ENCODE results near the gene PPP1R3G. TPM values are rescaled to one million over a fixed set of nuclear protein-coding genes. Genes with fewer than 3 reads are reported as not detected.

Gene PPP1R3G
- total RNA-seq, 1 experiment from 2014 or later = not detected

DNA sequence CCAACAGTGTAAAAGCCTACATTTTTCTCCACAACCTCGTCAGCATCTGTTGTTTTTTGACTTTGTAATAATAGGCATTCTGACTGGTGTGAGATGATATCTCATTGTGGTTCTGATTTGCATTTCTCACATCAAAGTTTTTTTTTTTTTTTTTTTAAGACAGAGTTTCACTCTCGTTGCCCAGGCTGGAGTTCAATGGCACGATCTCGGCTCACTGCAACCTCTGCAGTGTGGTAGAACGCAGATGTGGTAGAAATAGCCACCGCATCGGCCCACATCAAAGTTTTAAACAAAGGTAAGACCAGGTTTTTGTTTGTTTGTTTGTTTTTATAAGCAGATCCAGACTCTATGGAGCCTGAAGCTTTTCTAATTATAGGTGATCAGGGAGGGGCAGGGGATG is 12.7 kb upstream of the PPP1R3G start:
- H3K23me2 ChIP-seq (ENCODE audit: insufficient read length, low read depth, low read length, poor library complexity, severe bottlenecking) = no peaks in the 10 kb centered on the region

More for the DNA sequence above, 12.7 kb upstream of the PPP1R3G start:
- no CpG with 5 or more reads among the region's 7 CpGs for WGBS (ENCODE audit: extremely low coverage, insufficient read length, low lambda C conversion rate)
- Histone ChIP-seq H3K79me2 (ENCODE audit: insufficient read depth, low read length) (no peaks in the 10 kb centered on the region), H3K18ac (ENCODE audit: insufficient read length, low read depth, low read length) (no peak overlapping the region), H2AK5ac (ENCODE audit: insufficient read length, low read length) (no peak overlapping the region), H3K9ac (ENCODE audit: extremely low read depth, insufficient read length, low read length) (no peak overlapping the region), H2BK120ac (ENCODE audit: low read depth, low read length, poor library complexity, severe bottlenecking) (no peak overlapping the region), H2BK20ac (ENCODE audit: low read depth, low read length, poor library complexity, severe bottlenecking) (no peak overlapping the region), H3T11ph (ENCODE audit: low read length) (no peak overlapping the region), H4K5ac (ENCODE audit: insufficient read length, low read depth, low read length) (no peak overlapping the region), H3K4ac (ENCODE audit: low read depth, low read length) (no peak overlapping the region), H3K4me2 (ENCODE audit: insufficient read depth, insufficient read length, low read length) (no peak overlapping the region), H3K27me3 (ENCODE audit: insufficient read depth, low read length) (no peaks in the 10 kb centered on the region), H3K23ac (ENCODE audit: insufficient read length, low read depth, low read length) (no peak overlapping the region), H3K79me1 (ENCODE audit: insufficient read depth, low read depth, low read length, poor library complexity, severe bottlenecking) (no peaks in the 10 kb centered on the region), H3K27ac (ENCODE audit: insufficient read length, low read depth, low read length) (no peak overlapping the region), H2BK5ac (ENCODE audit: insufficient read length, low read length) (no peak overlapping the region), H3K56ac (ENCODE audit: insufficient read length, low read depth, low read length) (no peak overlapping the region), H4K20me1 (ENCODE audit: control insufficient read depth, insufficient read depth, insufficient read length) (no peaks in the 10 kb centered on the region), H4K91ac (ENCODE audit: insufficient read length, low read depth, low read length) (no peak overlapping the region), H2AFZ (ENCODE audit: low read length) (no peak overlapping the region), H4K8ac (replicated peaks; ENCODE audit: insufficient read length, low read depth, low read length) (no peak overlapping the region), H3K9me3 (ENCODE audit: control insufficient read depth, low read depth, low read length) (no peaks in the 10 kb centered on the region), H3K14ac (ENCODE audit: insufficient read depth, low read length) (no peak overlapping the region), H2BK15ac (ENCODE audit: low read depth, low read length) (no peak overlapping the region), H3K4me1 (ENCODE audit: insufficient read depth, low read length) (no peaks in the 10 kb centered on the region), H2BK12ac (ENCODE audit: insufficient read length, low read depth, low read length) (no peak overlapping the region)
- Mint-ChIP-seq H3K27ac (no peak overlapping the region), H3K4me3 (no peak overlapping the region), H3K4me1 (peaks cover 4 to 5% of the 10 kb centered on the region in 2 experiments; a peak in 3 of 4 replicates), H3K36me3 (ENCODE audit: insufficient read depth in 1 of 3, low read depth in 3 of 3) (0 out of 7 replicates have a peak, but pooled peaks cover 0 to 2% (median under 1%) of the 10 kb centered on the region in 3 experiments), H3K9me3 (peaks cover 0 to 3% of the 10 kb centered on the region in 2 experiments; a peak in 3 of 5 replicates), H3K27me3 (ENCODE audit: low read depth) (peaks cover 12% of the 10 kb centered on the region)
- no peak for DNase-seq
- no peak for TF ChIP-seq CTCF (conservative IDR thresholded peaks at IDR 0.05)
